ENCODE results near the gene MACF1. TPM values are rescaled to one million over a fixed set of nuclear protein-coding genes. Genes with fewer than 3 reads are reported as not detected.

The MACF1 gene
- total RNA-seq, 4 donors from 2014 or later, result 78.7 to 139 (median 113) TPM

DNA sequence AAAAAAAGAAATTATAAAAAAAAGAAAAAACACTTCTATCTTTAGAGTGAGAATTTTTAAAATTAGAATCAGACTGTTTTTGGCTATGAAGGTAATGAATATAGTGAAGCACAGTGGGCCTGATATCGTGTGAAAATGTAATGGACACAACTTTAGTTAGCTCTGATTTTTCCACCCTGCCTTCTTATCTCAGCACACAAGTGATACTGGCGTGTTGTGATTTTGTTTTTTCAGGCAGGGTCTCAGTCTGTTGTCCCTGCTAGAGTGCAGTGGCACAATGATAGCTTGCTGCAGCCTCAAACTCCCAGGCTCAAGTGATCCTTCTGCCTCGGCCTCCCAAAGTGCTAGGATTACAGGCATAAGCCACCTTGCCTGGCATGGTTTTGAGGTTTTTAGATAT is 22.3 kb downstream of the MACF1 start:
- in situ Hi-C loops (cut with MboI; ENCODE audit: low sequenced_read_pairs in 4 of 4) (no loop called here), intact Hi-C loops (cut with DNase I; ENCODE audit: low total_unique reads) (no loop called here)
- DNase-seq, result no peak
- H3K4me1 ChIP-seq, result peaks cover 8 to 19% of the 10 kb centered on the region in 2 donors
- no peaks in the 10 kb centered on the region for H3K27me3 ChIP-seq
- H3K27ac ChIP-seq, result no peak overlapping the region
- H3K9me3 ChIP-seq, result no peaks in the 10 kb centered on the region
- no peak overlapping the region for H3K4me3 ChIP-seq
- no peaks in the 10 kb centered on the region for H3K36me3 ChIP-seq
- no peak for ATAC-seq
- TF ChIP-seq POLR2A (IDR thresholded peaks at IDR 0.05), result no peak
- TF ChIP-seq, protein P1, sequence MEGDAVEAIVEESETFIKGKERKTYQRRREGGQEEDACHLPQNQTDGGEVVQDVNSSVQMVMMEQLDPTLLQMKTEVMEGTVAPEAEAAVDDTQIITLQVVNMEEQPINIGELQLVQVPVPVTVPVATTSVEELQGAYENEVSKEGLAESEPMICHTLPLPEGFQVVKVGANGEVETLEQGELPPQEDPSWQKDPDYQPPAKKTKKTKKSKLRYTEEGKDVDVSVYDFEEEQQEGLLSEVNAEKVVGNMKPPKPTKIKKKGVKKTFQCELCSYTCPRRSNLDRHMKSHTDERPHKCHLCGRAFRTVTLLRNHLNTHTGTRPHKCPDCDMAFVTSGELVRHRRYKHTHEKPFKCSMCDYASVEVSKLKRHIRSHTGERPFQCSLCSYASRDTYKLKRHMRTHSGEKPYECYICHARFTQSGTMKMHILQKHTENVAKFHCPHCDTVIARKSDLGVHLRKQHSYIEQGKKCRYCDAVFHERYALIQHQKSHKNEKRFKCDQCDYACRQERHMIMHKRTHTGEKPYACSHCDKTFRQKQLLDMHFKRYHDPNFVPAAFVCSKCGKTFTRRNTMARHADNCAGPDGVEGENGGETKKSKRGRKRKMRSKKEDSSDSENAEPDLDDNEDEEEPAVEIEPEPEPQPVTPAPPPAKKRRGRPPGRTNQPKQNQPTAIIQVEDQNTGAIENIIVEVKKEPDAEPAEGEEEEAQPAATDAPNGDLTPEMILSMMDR (IDR thresholded peaks at IDR 0.05 in 4 of 5, conservative IDR thresholded peaks at IDR 0.05 in 1 of 5), result no peak

DNA sequence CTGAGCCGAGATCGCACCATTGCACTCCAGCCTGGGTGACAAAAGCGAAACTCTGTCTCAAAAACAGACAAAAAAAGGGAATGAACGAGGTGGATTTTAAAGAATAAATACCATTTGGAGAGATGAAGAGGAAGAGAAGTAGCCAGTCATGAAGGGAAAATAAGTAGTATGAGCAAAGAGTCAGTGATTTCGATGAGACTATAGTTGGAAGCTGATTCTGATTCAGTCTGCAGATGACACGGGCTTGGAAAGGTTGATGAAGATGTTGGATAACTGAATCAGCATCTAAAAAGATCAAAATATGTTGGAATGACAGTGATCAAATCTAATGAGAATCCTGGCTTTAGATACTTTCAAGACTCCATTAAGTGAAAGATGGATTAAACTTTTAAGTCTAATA is 23.8 kb downstream of the MACF1 start:
- Histone ChIP-seq H3K27me3 (no peaks in the 10 kb centered on the region), H3K4me3 (no peak overlapping the region), H3K4me1 (peaks cover 8 to 10% of the 10 kb centered on the region in 2 donors), H3K36me3 (peaks cover 0 to 5% of the 10 kb centered on the region in 2 donors), H3K27ac (no peak overlapping the region), H3K9me3 (no peaks in the 10 kb centered on the region)
- ATAC-seq (no peak), DNase-seq (no peak)
- TF ChIP-seq, protein P1 (IDR thresholded peaks at IDR 0.05 in 4 of 5, conservative IDR thresholded peaks at IDR 0.05 in 1 of 5), result no peak
- TF ChIP-seq POLR2A (IDR thresholded peaks at IDR 0.05), result no peak
- intact Hi-C loops (cut with DNase I; ENCODE audit: low total_unique reads) (no loop called here), in situ Hi-C loops (cut with MboI; ENCODE audit: low sequenced_read_pairs in 4 of 4) (no loop called here)

- ATAC-seq (no peak), DNase-seq (no peak)
- no peak for TF ChIP-seq POLR2A (IDR thresholded peaks at IDR 0.05)
- TF ChIP-seq, protein P1 (IDR thresholded peaks at IDR 0.05 in 4 of 5, conservative IDR thresholded peaks at IDR 0.05 in 1 of 5), result no peak
- no peak overlapping the region for H3K4me3 ChIP-seq
- in situ Hi-C loops (cut with MboI; ENCODE audit: low sequenced_read_pairs in 4 of 4), result no loop called here
- H3K27ac ChIP-seq, result no peak overlapping the region
- no peaks in the 10 kb centered on the region for H3K9me3 ChIP-seq
- no peaks in the 10 kb centered on the region for H3K27me3 ChIP-seq
- H3K4me1 ChIP-seq, result peaks cover 8 to 10% of the 10 kb centered on the region in 2 donors
- intact Hi-C loops (cut with DNase I; ENCODE audit: low total_unique reads), result no loop called here
- peaks cover 0 to 5% of the 10 kb centered on the region in 2 donors for H3K36me3 ChIP-seq
Observed at GRCh38 chr1:39229504-39229903, 25.0 kb downstream of the MACF1 start.

GRCh38 chr1:39230261-39231190 is 26.0 kb downstream of the MACF1 start:
- intact Hi-C loops (cut with DNase I; ENCODE audit: low total_unique reads) (no loop called here), in situ Hi-C loops (cut with MboI; ENCODE audit: low sequenced_read_pairs in 4 of 4) (no loop called here)
- H3K27ac ChIP-seq, result peak overlapping the region in 1 of 4 donors; percentile 31
- no peaks in the 10 kb centered on the region for H3K27me3 ChIP-seq
- no peak overlapping the region for H3K4me3 ChIP-seq
- DNase-seq, result no peak
- TF ChIP-seq POLR2A (IDR thresholded peaks at IDR 0.05), result no peak
- TF ChIP-seq, protein P1 (IDR thresholded peaks at IDR 0.05 in 4 of 5, conservative IDR thresholded peaks at IDR 0.05 in 1 of 5), result no peak
- H3K4me1 ChIP-seq, result peaks cover 8 to 10% of the 10 kb centered on the region in 2 donors
- peak in 1 of 2 donors; percentile 44 for ATAC-seq
- H3K9me3 ChIP-seq, result no peaks in the 10 kb centered on the region
- H3K36me3 ChIP-seq, result peaks cover 0 to 5% of the 10 kb centered on the region in 2 donors

Data from gastrocnemius medialis (tissue), 4 donors.